Measurements from ENCODE around the gene ZCCHC7.

DNA sequence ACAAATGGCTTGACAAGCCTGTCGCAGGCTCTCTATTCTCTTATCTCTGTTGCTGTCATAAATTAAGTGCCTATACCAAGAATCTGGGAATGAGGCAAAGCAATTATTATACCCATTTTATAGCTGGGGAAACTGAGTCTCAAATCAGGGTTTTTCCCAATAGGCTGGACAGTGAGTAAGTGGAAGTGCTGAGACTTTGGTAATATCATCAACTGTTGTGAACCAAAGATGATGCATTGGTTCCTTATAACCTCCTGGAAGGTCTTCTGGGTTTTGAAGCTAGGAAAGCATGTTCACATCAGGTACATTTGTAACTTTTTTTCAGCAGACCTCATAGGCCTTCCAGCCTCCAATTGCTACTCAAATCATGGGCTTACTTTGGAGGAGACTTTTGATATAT lies 25.6 kb upstream of the ZCCHC7 start:
- TF ChIP-seq, protein P1, sequence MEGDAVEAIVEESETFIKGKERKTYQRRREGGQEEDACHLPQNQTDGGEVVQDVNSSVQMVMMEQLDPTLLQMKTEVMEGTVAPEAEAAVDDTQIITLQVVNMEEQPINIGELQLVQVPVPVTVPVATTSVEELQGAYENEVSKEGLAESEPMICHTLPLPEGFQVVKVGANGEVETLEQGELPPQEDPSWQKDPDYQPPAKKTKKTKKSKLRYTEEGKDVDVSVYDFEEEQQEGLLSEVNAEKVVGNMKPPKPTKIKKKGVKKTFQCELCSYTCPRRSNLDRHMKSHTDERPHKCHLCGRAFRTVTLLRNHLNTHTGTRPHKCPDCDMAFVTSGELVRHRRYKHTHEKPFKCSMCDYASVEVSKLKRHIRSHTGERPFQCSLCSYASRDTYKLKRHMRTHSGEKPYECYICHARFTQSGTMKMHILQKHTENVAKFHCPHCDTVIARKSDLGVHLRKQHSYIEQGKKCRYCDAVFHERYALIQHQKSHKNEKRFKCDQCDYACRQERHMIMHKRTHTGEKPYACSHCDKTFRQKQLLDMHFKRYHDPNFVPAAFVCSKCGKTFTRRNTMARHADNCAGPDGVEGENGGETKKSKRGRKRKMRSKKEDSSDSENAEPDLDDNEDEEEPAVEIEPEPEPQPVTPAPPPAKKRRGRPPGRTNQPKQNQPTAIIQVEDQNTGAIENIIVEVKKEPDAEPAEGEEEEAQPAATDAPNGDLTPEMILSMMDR (conservative IDR thresholded peaks at IDR 0.05) = no peak
- TF ChIP-seq ZFX (IDR thresholded peaks at IDR 0.05) = no peak

All from C4-2B (cell line).